Effector memory CD8-positive, alpha-beta T cell (primary cell): ENCODE measurements around the gene POLN.
A peak's percentile ranks its signal among the peaks of the same experiment; 100 is the strongest.

ENCODE experiments used
- ATAC-seq: fragments of 150-1000 bp; cut with Tn5 transposase; replicated peaks from 2 replicates; pipeline ENCODE4 v1.10.0; 2021; ENCODE audit warnings: mild to moderate bottlenecking, moderate library complexity
- DNase-seq, 3 experiments: peaks; one replicate each; pipeline ENCODE4 v3.0.0; 2021
- H3K27ac Mint-ChIP-seq, 2 donors: one replicate each; pipeline ENCODE4 v1.8.0; 2022; ENCODE audit warnings: mild to moderate bottlenecking in 2 of 2, mixed read lengths in 2 of 2, moderate library complexity in 2 of 2
- H3K27me3 Mint-ChIP-seq, 2 donors: one replicate each; pipeline ENCODE4 v1.8.0; 2022; ENCODE audit warnings: mixed read lengths in 2 of 2
- H3K36me3 Mint-ChIP-seq: one replicate; pipeline ENCODE4 v1.8.0; 2022; ENCODE audit warnings: mild to moderate bottlenecking, moderate library complexity, mixed read lengths; ENCODE audit not compliant: insufficient read depth
- H3K4me1 Mint-ChIP-seq, 2 donors: one replicate each; pipeline ENCODE4 v1.8.0; 2022; ENCODE audit warnings: low read depth in 2 of 2, mixed read lengths in 2 of 2
- H3K4me3 Mint-ChIP-seq, 2 donors: one replicate each; pipeline ENCODE4 v1.8.0; 2022; ENCODE audit warnings: mild to moderate bottlenecking in 2 of 2, mixed read lengths in 2 of 2, moderate library complexity in 2 of 2
- H3K9me3 Mint-ChIP-seq, 2 donors: one replicate each; pipeline ENCODE4 v1.8.0; 2022; ENCODE audit warnings: mixed read lengths in 2 of 2

Gene POLN

DNA sequence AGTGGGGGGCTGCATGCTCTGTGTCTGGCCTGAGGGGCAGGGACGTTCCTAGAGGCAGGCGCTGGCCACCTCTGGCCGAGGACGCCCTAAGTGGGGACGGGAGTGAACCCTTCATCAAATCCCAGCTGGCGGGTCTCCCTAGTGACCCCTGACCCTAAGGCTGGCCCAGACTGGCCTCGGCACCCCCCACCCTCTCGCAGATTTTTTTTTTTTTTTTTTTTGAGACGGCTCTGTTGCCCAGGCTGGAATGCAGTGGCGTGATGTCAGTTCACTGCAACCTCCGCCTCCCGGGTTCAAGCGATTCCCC lies 21.0 kb upstream of the POLN start:
- H3K9me3 Mint-ChIP-seq: no peaks in the 10 kb centered on the region
- peak overlapping the region; percentile 67 to 86 for H3K27ac Mint-ChIP-seq
- peaks cover 58% of the 10 kb centered on the region for H3K36me3 Mint-ChIP-seq
- no peaks in the 10 kb centered on the region for H3K27me3 Mint-ChIP-seq
- DNase-seq: no peak
- no peak for ATAC-seq
- H3K4me1 Mint-ChIP-seq: peaks cover 0 to 5% of the 10 kb centered on the region in 2 donors
- H3K4me3 Mint-ChIP-seq: peak overlapping the region; percentile 62 to 72

DNA sequence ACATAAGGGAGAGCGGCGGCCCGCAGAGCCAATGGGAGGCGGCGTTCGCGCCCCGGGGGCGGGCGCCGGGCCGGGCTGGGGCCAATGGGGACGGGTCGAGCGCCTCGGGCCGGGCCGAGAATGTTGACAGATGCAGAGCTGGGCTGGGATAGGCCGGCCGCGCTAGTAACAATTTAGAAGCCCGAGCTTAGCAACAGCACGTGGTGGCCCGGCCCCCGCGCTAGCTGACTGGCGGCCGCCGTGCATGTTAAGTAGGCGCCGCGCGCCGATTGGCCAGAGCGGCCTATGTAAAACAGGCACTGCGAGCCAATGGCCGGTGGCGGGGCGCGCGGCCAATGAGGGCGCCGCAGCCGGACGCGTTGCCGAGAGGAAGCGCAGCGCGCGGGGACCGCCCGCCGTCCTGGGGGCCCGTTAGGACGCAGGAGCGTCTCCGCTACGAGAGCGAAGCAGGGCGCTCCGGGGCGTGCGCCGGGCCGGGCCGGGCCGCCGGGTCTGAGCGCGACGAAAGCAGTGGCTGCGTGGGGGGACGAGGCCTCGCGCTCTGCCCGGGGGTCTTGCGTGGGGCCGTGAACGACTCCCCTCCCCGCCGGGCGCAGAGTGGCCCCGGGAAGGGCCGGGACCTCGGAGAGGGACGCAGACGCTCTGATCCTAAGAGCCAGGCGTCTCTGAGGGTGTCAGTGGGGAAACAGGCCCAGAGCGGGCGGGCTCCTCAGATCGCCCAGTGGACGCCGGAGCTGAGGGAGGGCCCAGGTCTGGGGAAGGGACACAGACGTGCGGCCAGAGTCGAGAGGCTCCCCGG lies 20.4 kb upstream of the POLN start:
- ATAC-seq: peak; percentile 84
- H3K4me1 Mint-ChIP-seq: peaks cover 0 to 5% of the 10 kb centered on the region in 2 donors
- H3K27ac Mint-ChIP-seq: peak overlapping the region; percentile 67 to 86

DNA sequence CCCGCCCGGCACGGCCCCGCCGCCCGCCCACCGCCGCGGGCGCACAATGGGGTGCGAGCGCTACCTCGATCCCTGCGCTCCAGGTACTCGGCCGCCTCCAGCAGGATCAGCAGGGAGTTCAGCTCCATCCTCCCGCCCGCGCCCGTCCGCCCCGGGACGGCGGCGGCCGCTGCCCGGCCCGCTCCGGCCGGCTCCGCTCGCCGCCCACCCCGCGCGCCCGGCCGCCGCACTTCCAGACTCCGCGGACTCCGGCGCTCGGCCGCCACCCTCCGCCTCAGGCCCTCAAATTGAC lies 19.9 kb upstream of the POLN start, which contains the start of gene MXD4:
MXD4 (minus strand) TSS at position 257 of the 292 bp plus-strand sequence; CDS start at position 128, 129 bp downstream.
- Mint-ChIP-seq H3K4me3 (peak within 1 kb of the TSS; percentile 72), H3K9me3 (no peaks in the 10 kb centered on the region), H3K27ac (peak within 1 kb of the TSS; percentile 67 to 86), H3K27me3 (no peaks in the 10 kb centered on the region), H3K36me3 (peaks cover 64% of the 10 kb centered on the region), H3K4me1 (peaks cover 4 to 8% of the 10 kb centered on the region in 2 donors)
- ATAC-seq (peak; percentile 0), DNase-seq (no peak)

More for the DNA sequence above, 20.4 kb upstream of the POLN start:
- Mint-ChIP-seq H3K9me3 (no peaks in the 10 kb centered on the region), H3K27me3 (no peaks in the 10 kb centered on the region), H3K4me3 (peak overlapping the region; percentile 62 to 72), H3K36me3 (peaks cover 62% of the 10 kb centered on the region)
- DNase-seq: peak; percentile 95 to 96 (median 96)

DNA sequence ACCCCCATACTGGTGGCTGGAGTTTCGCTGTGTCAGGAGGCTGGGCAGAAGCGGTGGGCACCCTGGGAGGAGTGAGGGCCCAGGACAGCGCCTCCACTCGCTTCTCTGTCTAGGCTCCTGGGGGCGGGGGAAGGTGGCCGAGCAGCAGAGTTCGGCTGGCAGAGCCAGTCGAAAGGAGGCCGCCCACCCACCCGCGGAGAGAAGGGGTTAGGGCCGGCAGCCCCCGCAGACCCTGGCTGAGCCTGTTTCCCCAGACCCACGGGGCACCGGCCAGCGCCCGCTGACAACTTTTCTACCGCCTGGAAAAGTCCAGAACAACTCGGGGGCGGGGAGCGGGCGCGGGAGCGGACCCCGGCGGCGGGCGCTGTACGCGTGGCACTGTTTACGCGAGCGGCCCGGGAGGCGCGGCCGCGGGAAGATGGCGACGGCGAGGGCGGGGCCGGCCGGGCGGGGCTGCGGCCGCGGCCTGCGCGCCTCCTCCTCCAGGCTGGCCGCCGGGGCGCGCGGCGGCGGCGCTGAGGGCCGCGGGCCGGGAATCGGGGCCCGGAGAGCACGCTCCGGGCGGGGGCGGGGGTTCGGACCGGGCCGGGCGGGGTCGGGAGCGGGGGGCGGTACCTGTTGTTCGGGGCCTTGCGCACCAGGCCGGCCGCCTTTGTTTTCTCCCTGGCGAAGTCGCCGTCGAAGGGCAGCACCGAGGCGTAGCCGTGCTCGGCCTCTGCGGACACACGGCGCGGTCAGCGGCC lies 19.4 kb upstream of the POLN start:
- Mint-ChIP-seq H3K27me3 (no peaks in the 10 kb centered on the region), H3K4me1 (peaks cover 6 to 12% of the 10 kb centered on the region in 2 donors), H3K27ac (peak overlapping the region; percentile 67 to 86), H3K4me3 (peak overlapping the region; percentile 72), H3K9me3 (no peaks in the 10 kb centered on the region), H3K36me3 (peaks cover 68% of the 10 kb centered on the region)
- peak; percentile 32 to 58 (median 55) for DNase-seq
- peak; percentile 25 for ATAC-seq

DNA sequence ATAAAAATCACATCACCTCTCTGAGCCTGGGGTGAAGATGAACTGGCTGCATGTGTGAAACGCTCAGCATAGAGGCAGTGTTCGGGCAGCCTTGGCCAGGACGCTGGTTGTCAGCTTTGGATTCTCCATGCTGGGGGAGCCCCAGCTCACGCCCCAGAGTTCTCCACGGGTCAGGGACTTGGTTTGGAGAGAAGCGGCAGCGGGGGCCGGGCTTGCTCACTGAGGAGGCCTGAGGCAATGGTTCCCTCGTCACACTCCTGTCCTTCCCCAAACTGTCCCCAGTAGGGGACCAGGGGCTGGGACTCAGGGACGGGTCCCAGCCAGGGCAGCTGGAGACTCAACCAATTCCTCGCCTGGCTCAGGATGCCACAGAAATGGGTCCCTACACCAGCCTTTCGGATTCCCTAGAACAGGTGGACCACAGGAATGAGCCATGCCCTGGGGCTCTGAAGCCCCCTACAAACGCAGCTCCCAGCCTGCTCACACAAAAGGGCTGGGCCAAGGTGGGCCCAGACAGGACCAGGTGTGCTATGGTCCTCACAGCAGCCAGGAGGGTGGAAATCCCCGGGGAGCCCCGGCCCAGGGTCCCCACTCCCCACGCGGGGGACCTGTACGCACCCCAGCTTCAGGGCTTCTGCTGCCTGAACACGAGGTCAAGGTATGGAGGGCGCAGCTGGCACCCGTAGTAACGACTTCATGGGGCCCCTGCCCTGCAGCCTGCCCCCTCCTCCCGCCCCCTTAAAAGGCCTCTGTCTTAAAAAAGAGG lies 18.6 kb upstream of the POLN start:
- peak overlapping the region; percentile 35 to 82 for H3K27ac Mint-ChIP-seq
- peaks cover 6 to 10% of the 10 kb centered on the region in 2 donors for H3K4me1 Mint-ChIP-seq
- peak overlapping the region; percentile 72 for H3K4me3 Mint-ChIP-seq
- DNase-seq: no peak
- H3K27me3 Mint-ChIP-seq: no peaks in the 10 kb centered on the region
- peaks cover 72% of the 10 kb centered on the region for H3K36me3 Mint-ChIP-seq
- no peak for ATAC-seq
- no peaks in the 10 kb centered on the region for H3K9me3 Mint-ChIP-seq

GRCh38 chr4:2259541-2260343 lies 17.8 kb upstream of the POLN start:
- H3K36me3 Mint-ChIP-seq: peaks cover 76% of the 10 kb centered on the region
- H3K4me3 Mint-ChIP-seq: peak overlapping the region; percentile 72
- DNase-seq (no peak), ATAC-seq (no peak)
- H3K9me3 Mint-ChIP-seq: no peaks in the 10 kb centered on the region
- peaks cover 10 to 13% of the 10 kb centered on the region in 2 donors for H3K4me1 Mint-ChIP-seq
- H3K27me3 Mint-ChIP-seq: no peaks in the 10 kb centered on the region
- peak overlapping the region in 1 of 2 donors; percentile 82 for H3K27ac Mint-ChIP-seq

DNA sequence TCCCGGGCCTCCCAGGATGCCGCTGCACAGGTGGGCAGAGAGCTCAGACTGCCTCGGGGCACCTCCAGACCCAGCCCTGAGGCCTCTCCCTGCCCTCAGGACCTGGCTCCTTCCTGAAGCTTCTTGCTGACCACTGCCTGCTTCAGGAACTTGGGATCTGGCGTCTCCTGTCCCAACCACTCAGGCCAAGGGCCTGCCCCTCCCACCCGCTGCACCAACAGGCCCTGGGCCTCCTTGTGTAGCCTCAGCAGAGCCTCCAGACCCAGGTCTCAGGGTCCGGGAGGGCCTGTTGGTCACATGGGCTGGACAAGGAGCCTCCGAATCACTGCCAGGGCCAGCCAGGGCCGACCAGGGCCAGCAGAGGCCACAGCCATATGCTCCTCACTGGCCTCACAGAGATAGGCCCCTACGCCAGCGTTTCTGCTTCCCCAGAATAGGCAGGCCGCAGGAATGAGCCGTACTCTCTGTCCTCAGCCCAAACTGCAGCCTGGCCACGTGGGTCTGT lies 17.2 kb upstream of the POLN start:
- ATAC-seq (no peak), DNase-seq (no peak)
- no peaks in the 10 kb centered on the region for H3K9me3 Mint-ChIP-seq
- no peaks in the 10 kb centered on the region for H3K27me3 Mint-ChIP-seq
- H3K27ac Mint-ChIP-seq: peak overlapping the region in 1 of 2 donors; percentile 29
- H3K36me3 Mint-ChIP-seq: peaks cover 80% of the 10 kb centered on the region
- peak overlapping the region; percentile 31 to 72 for H3K4me3 Mint-ChIP-seq
- H3K4me1 Mint-ChIP-seq: peaks cover 16 to 17% of the 10 kb centered on the region in 2 donors

DNA sequence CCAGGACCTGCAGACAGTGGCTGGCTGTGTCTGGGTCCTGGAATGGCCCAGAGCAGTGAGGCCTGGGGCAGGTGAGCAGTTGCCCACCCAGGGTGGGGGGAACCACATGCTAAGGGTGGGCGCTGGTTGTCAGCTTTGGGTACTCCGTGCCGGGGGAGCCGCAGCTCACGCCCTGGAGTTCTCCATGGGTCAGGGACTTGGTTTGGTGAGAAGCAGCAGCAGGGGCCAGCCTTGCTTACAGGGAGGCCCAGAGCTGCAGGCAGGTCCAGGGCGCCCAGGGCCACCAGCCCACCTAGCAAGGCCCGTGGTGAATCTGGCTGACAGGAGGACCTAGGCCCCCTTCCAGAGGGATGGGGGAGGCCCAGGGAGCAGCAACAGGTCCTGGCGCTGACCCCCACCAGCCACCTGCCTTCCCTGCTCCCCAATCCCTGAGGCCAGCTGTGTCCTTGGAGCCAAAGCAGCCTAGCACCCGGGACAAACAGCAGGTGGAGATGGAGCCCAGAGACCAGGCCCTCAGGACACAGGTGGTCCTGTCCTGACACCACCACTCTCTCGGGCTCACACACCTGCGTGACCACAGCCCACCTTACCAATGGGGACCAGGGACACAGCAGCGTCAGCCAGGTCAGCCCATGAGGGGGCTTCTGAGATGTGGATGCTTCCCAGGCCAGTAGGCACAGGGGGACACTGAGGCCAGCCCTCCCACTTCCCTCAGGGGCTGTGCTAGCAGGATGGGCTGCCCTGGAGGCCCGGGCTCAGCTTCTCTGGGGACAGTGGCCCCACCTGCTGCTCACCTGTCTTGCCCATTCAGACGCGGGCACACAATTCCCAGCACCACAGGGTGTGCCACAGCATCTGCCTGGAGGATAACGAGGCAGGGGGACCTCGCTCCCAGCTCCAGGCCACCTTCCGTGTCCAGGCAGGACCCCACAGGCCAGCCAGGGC lies 16.4 kb upstream of the POLN start:
- Mint-ChIP-seq H3K4me1 (peaks cover 16 to 17% of the 10 kb centered on the region in 2 donors), H3K27me3 (no peaks in the 10 kb centered on the region), H3K9me3 (no peaks in the 10 kb centered on the region), H3K36me3 (peaks cover 86% of the 10 kb centered on the region), H3K4me3 (peak overlapping the region in 1 of 2 donors; percentile 53), H3K27ac (peak overlapping the region in 1 of 2 donors; percentile 65)
- no peak for ATAC-seq
- no peak for DNase-seq

GRCh38 chr4:2257361-2258081 lies 15.6 kb upstream of the POLN start:
- Mint-ChIP-seq H3K4me3 (peak overlapping the region in 1 of 2 donors; percentile 53), H3K27me3 (no peaks in the 10 kb centered on the region), H3K4me1 (peaks cover 16 to 17% of the 10 kb centered on the region in 2 donors), H3K27ac (peak overlapping the region in 1 of 2 donors; percentile 93), H3K9me3 (no peaks in the 10 kb centered on the region), H3K36me3 (peaks cover 88% of the 10 kb centered on the region)
- ATAC-seq (no peak), DNase-seq (no peak)

DNA sequence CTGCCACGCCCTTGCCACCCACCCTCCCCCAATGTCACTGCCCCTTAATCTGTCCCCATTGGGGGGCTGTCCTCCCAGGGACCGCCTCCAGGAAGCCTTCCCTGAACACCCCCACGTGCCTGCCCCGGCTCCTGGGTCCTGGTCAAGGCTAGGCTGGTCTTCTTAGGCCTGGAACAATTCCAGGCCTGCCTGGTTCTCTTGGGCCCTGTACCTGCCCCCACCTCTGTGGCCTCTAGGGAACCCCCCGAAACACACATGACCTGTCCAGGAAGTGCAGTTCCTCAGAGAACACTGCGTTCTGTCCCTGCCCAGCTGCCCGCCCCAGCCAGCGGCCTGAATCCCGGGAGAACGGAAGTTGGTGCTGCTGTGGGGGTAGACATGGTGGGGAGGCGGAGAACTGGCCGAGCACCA lies 14.9 kb upstream of the POLN start:
- no peak for ATAC-seq
- Mint-ChIP-seq H3K27ac (peak overlapping the region in 1 of 2 donors; percentile 93), H3K9me3 (no peaks in the 10 kb centered on the region), H3K27me3 (no peaks in the 10 kb centered on the region), H3K36me3 (peaks cover 89% of the 10 kb centered on the region), H3K4me3 (no peak overlapping the region), H3K4me1 (peaks cover 16 to 17% of the 10 kb centered on the region in 2 donors)
- DNase-seq: no peak

DNA sequence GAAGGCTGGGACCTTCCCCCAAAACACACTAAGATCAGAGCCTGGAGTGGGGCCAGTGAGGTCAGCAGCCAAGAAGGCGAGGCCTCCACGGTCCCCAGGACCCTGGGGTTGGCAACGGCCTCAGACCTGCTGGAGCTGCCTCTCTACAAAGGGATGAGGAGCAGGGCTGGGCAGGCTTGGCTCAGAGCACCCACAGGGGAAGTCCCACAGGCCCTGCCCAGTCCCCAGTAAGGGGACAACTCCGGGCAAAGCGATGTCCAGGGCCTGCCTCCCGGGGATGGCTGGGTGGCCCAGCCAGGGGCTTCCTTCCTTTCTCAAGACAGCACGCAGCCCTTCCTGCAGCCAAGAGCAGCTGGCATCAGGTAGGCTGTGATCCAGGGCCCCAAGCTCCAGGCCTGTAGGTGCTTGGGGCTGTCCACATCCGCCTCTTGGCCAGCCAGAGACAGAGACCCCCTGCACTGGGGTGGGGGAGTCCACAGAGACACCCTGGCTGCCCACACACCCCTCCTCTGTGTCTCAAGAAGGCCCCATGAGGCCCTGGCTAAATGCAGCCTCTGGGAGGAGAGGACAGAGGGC lies 14.3 kb upstream of the POLN start:
- no peak for DNase-seq
- Mint-ChIP-seq H3K36me3 (peaks cover 94% of the 10 kb centered on the region), H3K4me3 (peak overlapping the region in 1 of 2 donors; percentile 10), H3K9me3 (no peaks in the 10 kb centered on the region), H3K4me1 (peaks cover 16 to 19% of the 10 kb centered on the region in 2 donors), H3K27ac (peak overlapping the region in 1 of 2 donors; percentile 93), H3K27me3 (no peaks in the 10 kb centered on the region)
- no peak for ATAC-seq
